22Rv1 (cell line): Measurements from ENCODE around the gene PLCB4.

Experiments used
- H3K27ac ChIP-seq: fragments of 450-650 bp; 2 replicates; pipeline ENCODE4 v1.5.1; 2017
- ZFX ChIP-seq: fragments of 450-650 bp; IDR thresholded peaks from 2 replicates; pipeline ENCODE4 v1.6.1; 2017; ENCODE audit warnings: antibody characterized with exemption, borderline replicate concordance
- TF ChIP-seq, protein P1 (sequence below): fragments of 450-650 bp; IDR thresholded peaks from 2 replicates; pipeline ENCODE4 v1.5.1; 2017; ENCODE audit warnings: mild to moderate bottlenecking

PLCB4 gene

GRCh38 chr20:9100691-9101090 is 31.8 kb downstream of the PLCB4 start:
- no peak for TF ChIP-seq ZFX
- TF ChIP-seq, protein P1, sequence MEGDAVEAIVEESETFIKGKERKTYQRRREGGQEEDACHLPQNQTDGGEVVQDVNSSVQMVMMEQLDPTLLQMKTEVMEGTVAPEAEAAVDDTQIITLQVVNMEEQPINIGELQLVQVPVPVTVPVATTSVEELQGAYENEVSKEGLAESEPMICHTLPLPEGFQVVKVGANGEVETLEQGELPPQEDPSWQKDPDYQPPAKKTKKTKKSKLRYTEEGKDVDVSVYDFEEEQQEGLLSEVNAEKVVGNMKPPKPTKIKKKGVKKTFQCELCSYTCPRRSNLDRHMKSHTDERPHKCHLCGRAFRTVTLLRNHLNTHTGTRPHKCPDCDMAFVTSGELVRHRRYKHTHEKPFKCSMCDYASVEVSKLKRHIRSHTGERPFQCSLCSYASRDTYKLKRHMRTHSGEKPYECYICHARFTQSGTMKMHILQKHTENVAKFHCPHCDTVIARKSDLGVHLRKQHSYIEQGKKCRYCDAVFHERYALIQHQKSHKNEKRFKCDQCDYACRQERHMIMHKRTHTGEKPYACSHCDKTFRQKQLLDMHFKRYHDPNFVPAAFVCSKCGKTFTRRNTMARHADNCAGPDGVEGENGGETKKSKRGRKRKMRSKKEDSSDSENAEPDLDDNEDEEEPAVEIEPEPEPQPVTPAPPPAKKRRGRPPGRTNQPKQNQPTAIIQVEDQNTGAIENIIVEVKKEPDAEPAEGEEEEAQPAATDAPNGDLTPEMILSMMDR = no peak

DNA sequence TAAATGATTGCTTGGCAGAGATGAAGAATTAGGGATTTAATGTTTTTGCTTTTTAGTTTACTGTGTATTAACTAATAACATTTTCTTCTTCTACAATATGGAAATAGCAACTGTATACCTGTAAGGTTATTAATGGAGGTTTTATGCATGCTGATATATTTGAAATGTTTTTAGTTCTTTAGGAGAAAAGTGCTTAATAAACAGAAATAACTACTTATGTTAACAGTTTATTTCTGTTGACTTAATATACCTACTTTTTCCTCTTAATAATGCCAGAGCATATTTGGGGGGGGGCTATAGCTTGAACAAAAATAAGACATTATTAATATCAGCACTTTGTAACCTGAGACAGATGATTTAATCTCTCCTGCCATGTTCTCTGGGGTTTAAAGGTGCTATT is 33.6 kb downstream of the PLCB4 start:
- TF ChIP-seq, protein P1 = no peak
- no peak for TF ChIP-seq ZFX
- no peak overlapping the region for H3K27ac ChIP-seq

More at GRCh38 chr20:9100691-9101090, 31.8 kb downstream of the PLCB4 start:
- H3K27ac ChIP-seq = no peak overlapping the region

DNA sequence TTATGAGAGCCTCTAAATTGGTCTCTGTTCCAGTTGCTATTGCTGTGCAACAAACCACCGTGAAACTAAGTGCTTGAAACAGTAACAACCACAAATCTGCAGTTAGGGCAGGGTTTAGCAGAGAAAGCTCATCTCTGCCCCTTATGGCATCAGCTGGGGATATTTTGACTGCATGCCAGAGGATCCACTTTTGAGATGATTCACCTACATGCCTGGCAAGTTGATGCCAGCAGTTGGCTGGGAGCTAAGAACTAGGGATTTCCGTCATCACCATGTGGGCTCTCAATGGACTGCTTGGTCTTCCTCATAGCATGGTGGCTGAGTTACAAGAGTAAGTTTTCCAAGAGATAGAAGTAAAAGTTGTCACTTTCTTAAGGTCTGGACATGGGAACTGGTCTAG is 35.1 kb downstream of the PLCB4 start:
- no peak overlapping the region for H3K27ac ChIP-seq
- TF ChIP-seq, protein P1 = no peak

DNA sequence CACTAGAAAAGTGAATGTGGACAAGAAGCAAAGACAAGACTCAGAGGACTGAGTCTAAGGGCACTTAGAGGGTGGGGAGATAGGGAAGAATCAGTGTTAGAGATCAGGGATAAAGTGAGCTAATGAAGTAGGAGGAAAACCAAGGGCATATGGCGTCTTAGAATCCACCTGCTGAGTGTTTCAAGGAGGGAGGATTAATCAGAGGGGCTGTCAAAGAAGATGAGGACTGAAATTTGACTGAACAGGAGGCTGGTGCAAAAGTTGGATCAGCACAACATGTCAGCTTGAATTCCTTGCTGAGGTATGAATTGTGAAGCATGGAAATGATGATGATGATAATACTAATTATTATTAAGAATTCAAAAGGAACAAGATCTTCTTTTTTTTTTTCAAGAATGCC is 39.4 kb downstream of the PLCB4 start:
- no peak overlapping the region for H3K27ac ChIP-seq

GRCh38 chr20:9109566-9109965 is 40.7 kb downstream of the PLCB4 start:
- TF ChIP-seq, protein P1 = no peak
- TF ChIP-seq ZFX = no peak
- no peak overlapping the region for H3K27ac ChIP-seq

More for the DNA sequence above, 39.4 kb downstream of the PLCB4 start:
- TF ChIP-seq ZFX = no peak
- TF ChIP-seq, protein P1 = no peak

DNA sequence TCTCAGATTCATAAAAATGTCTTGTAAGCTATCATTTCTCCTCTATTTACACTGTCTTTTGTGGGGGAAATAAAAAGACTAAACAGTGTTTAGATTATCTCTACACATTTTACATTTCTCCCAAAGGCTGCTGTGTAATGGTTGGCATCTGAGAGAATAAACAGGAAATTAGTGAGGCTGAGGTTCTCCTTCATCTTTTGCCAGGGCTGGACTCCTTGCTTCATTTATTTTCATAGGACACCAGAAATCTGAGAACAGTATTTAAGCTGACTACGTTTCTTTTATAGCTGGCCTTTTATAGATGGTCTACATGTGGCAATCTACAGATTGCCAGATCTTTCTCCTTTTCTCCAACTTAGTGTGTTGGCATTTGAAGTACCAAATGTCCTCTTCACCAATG is 41.5 kb downstream of the PLCB4 start:
- TF ChIP-seq, protein P1 = no peak
- no peak for TF ChIP-seq ZFX
- no peak overlapping the region for H3K27ac ChIP-seq

DNA sequence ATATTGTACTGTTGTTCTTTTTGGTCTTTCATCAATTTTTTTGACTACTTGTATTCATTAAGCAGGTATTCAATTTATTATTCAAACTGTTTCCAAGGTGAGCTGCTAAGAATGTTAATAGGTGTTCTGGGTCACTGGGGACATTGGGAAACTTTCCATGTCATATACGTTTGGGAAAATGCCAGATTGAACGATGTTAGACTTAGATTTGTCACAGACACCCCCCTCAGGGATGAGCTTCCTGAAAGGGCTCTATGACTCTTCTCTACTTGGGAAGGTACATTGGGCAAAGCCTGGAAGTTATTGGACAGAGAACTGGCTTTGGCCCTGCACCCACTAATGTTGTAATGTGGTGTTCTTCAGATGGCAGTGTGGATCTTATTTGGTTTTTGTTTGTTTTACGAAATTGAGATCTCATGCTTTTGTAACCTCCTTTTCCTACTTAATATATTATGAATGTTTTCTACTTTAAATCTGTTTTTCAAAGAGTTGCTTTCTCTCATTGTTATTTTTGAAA is 42.1 kb downstream of the PLCB4 start:
- TF ChIP-seq, protein P1 = no peak
- TF ChIP-seq ZFX = no peak
- H3K27ac ChIP-seq = no peak overlapping the region
